GM12873 (cell line): ENCODE measurements around the gene CHCT1.

ENCODE experiments used
- CTCF ChIP-seq: IDR thresholded peaks from 2 replicates; pipeline ENCODE4 v1.5.1; 2012; ENCODE audit warnings: low read depth, mild to moderate bottlenecking, moderate library complexity, low read length, control low read depth; ENCODE audit not compliant: insufficient read depth; ENCODE audit errors: missing control alignments

CHCT1 gene

GRCh38 chr17:60451071-60451470 is 28.8 kb downstream of the CHCT1 start:
- no peak for TF ChIP-seq CTCF

GRCh38 chr17:60451965-60452364 is 29.7 kb downstream of the CHCT1 start:
- no peak for TF ChIP-seq CTCF

- no peak for TF ChIP-seq CTCF
Measured at GRCh38 chr17:60455378-60455777, 33.1 kb downstream of the CHCT1 start.

GRCh38 chr17:60457148-60457547 is 34.9 kb downstream of the CHCT1 start:
- no peak for TF ChIP-seq CTCF

- no peak for TF ChIP-seq CTCF
Measured at GRCh38 chr17:60461584-60461983, 39.3 kb downstream of the CHCT1 start.

GRCh38 chr17:60463157-60463835 is 41.0 kb downstream of the CHCT1 start:
- TF ChIP-seq CTCF = no peak

- no peak for TF ChIP-seq CTCF
Measured at GRCh38 chr17:60464343-60464742, 42.1 kb downstream of the CHCT1 start.

GRCh38 chr17:60468371-60468770 is 46.1 kb downstream of the CHCT1 start:
- no peak for TF ChIP-seq CTCF
